Prostate gland (tissue), 2 donors: Measurements from ENCODE around the gene INTU. TPM values are rescaled to one million over a fixed set of nuclear protein-coding genes. Genes with fewer than 3 reads are reported as not detected.

ENCODE experiments used
- DNase-seq: peaks from one replicate; pipeline ENCODE4 v3.0.0-alpha.2; 2019; ENCODE audit warnings: low spot score
- H3K27ac ChIP-seq, 2 donors: fragments of 200-600 bp; sonication (generic); 2 replicates each; pipeline ENCODE4 v1.5.1; 2017 to 2019
- H3K27me3 ChIP-seq: fragments of 200-600 bp; sonication (generic); replicated peaks from 2 replicates; pipeline ENCODE4 v1.5.1; 2019; ENCODE audit not compliant: insufficient read depth
- H3K36me3 ChIP-seq, 2 donors: fragments of 200-600 bp; sonication (generic); 1 replicate in 1 of 2; 2 replicates in 1 of 2; pipeline versions ENCODE4 v1.5.1 to v1.8.1; 2017 to 2019
- H3K4me1 ChIP-seq: fragments of 200-600 bp; sonication (generic); replicated peaks from 2 replicates; pipeline ENCODE4 v1.5.1; 2019
- H3K4me3 ChIP-seq, 2 donors: fragments of 200-600 bp; sonication (generic); 2 replicates each; pipeline ENCODE4 v1.5.1; 2017 to 2019
- H3K9me3 ChIP-seq: fragments of 200-600 bp; sonication (generic); 2 replicates; pipeline ENCODE4 v1.5.1; 2017
- CTCF ChIP-seq, 4 experiments: fragments of 200-600 bp in 2 of 4; fragments of 450-650 bp in 2 of 4; sonication (generic) in 2 of 4; IDR thresholded peaks; 1 replicate in 3 of 4; 2 replicates in 1 of 4; pipeline ENCODE4 v1.5.1; 2016 to 2019; ENCODE audit warnings: antibody characterized with exemption in 4 of 4, mild to moderate bottlenecking in 2 of 4, moderate library complexity in 2 of 4
- POLR2A ChIP-seq: fragments of 450-650 bp; IDR thresholded peaks from one replicate; pipeline ENCODE4 v1.6.1; 2016; ENCODE audit warnings: antibody characterized with exemption, mild to moderate bottlenecking
- POLR2AphosphoS5 ChIP-seq: sonication (generic); formaldehyde crosslinking; IDR thresholded peaks from one replicate; pipeline ENCODE4 v1.6.1; 2017; ENCODE audit warnings: antibody characterized with exemption
- WGBS: methylation state at CpG from one replicate; pipeline ENCODE4 v1.1.5; 2018; 5-methylcytosine and 5-hydroxymethylcytosine counted together
- intact Hi-C: fragments of 100-400 bp; cut with DNase I; formaldehyde crosslinking; loops from one replicate; pipeline ENCODE4 v1.14.2; 2022
- total RNA-seq, 2 donors: library from RNA; depleted of rRNA; stranded (reverse); fragments of >200 nt; gene quantifications; one replicate each; pipeline ENCODE4 v1.1.0, GENCODE V29; 2016

INTU gene
- total RNA-seq, 2 donors from 2014 or later: 6.1 to 13.9 TPM

- Histone ChIP-seq H3K27ac (no peak overlapping the region), H3K36me3 (no peaks in the 10 kb centered on the region), H3K27me3 (no peaks in the 10 kb centered on the region), H3K9me3 (no peaks in the 10 kb centered on the region), H3K4me1 (no peaks in the 10 kb centered on the region), H3K4me3 (no peak overlapping the region)
- DNase-seq: no peak
- intact Hi-C loops: no loop called here
- WGBS: 96% methylated on average over 2 of the region's 2 CpGs
- TF ChIP-seq POLR2AphosphoS5 (no peak), CTCF (IDR thresholded peaks at IDR 0.05) (no peak), POLR2A (no peak)
These were observed 116.2 kb downstream of the INTU start for GRCh38 chr4:127748957-127749356.

GRCh38 chr4:127756906-127757305 is 124.1 kb downstream of the INTU start:
- DNase-seq: no peak
- intact Hi-C loops: no loop called here

GRCh38 chr4:127759228-127759820 is 126.6 kb downstream of the INTU start:
- Histone ChIP-seq H3K27me3 (no peaks in the 10 kb centered on the region), H3K4me1 (no peaks in the 10 kb centered on the region), H3K36me3 (no peaks in the 10 kb centered on the region), H3K4me3 (no peak overlapping the region), H3K9me3 (no peaks in the 10 kb centered on the region), H3K27ac (no peak overlapping the region)
- TF ChIP-seq POLR2AphosphoS5 (no peak), POLR2A (no peak), CTCF (IDR thresholded peaks at IDR 0.05) (no peak)
- DNase-seq: no peak
- WGBS: 85% methylated on average over 2 of the region's 2 CpGs
- intact Hi-C loops: no loop called here

More at GRCh38 chr4:127756906-127757305, 124.1 kb downstream of the INTU start:
- Histone ChIP-seq H3K4me3 (no peak overlapping the region), H3K27me3 (no peaks in the 10 kb centered on the region), H3K36me3 (no peaks in the 10 kb centered on the region), H3K9me3 (no peaks in the 10 kb centered on the region), H3K27ac (no peak overlapping the region), H3K4me1 (no peaks in the 10 kb centered on the region)
- WGBS: 80% methylated on average over 2 of the region's 2 CpGs
- TF ChIP-seq POLR2AphosphoS5: no peak
- no peak for TF ChIP-seq POLR2A
- TF ChIP-seq CTCF (IDR thresholded peaks at IDR 0.05): no peak

GRCh38 chr4:127759893-127760292 is 127.1 kb downstream of the INTU start:
- no peaks in the 10 kb centered on the region for H3K9me3 ChIP-seq
- no peak overlapping the region for H3K27ac ChIP-seq
- DNase-seq: no peak
- no peaks in the 10 kb centered on the region for H3K4me1 ChIP-seq
- no peaks in the 10 kb centered on the region for H3K36me3 ChIP-seq
- no peaks in the 10 kb centered on the region for H3K27me3 ChIP-seq
- intact Hi-C loops: no loop called here
- H3K4me3 ChIP-seq: no peak overlapping the region
- WGBS: 66% methylated on average over 3 of the region's 3 CpGs
- TF ChIP-seq POLR2AphosphoS5 (no peak), CTCF (IDR thresholded peaks at IDR 0.05) (no peak), POLR2A (no peak)

- Histone ChIP-seq H3K4me3 (no peak overlapping the region), H3K9me3 (no peaks in the 10 kb centered on the region), H3K4me1 (no peaks in the 10 kb centered on the region), H3K27ac (no peak overlapping the region), H3K27me3 (no peaks in the 10 kb centered on the region), H3K36me3 (no peaks in the 10 kb centered on the region)
- WGBS: 27% methylated on average over 4 of the region's 4 CpGs
- TF ChIP-seq POLR2A: no peak
- TF ChIP-seq POLR2AphosphoS5: no peak
- TF ChIP-seq CTCF (IDR thresholded peaks at IDR 0.05): no peak
- intact Hi-C loops: no loop called here
- no peak for DNase-seq
These were observed 138.9 kb downstream of the INTU start for GRCh38 chr4:127771535-127772275.
